ENCODE data around the gene CDH4.

Gene CDH4

DNA sequence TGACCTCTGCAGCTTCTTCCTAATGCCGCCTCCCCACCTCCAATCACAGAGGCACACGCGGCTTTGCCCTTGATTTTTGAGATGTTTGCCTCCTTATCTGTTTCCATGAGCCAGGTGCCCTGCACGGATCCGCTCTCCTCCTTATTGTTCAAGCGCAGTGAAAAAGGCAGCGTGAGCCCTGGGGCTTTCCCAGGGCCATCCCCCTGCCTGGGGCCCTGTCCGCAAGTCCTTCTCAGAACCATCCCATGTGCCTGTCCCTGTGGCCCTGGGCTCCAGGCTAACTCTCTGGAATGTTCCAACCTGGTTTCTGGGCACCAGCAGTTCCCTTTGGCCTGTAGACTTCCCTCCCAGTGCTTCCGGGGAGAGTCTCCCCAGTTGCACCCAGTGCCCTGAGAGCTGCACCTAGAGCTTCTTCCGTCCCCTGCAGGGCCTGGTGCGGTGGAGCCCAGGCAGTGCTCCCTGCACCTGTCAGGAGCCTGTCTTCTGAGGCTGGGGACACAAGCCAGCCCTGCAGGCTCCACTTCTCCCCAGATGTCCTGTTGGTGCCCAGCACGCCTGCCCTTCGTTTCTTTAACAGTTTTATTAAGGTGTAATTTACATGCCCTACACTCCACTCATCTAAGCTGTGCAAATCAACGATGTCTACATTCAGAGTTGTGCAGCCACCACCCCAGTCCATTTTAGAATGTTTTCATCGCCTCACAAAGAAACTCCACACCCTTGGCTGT lies 330.3 kb downstream of the CDH4 start:
- no peak for DNase-seq (ENCODE audit: low read depth, low spot score)

DNA sequence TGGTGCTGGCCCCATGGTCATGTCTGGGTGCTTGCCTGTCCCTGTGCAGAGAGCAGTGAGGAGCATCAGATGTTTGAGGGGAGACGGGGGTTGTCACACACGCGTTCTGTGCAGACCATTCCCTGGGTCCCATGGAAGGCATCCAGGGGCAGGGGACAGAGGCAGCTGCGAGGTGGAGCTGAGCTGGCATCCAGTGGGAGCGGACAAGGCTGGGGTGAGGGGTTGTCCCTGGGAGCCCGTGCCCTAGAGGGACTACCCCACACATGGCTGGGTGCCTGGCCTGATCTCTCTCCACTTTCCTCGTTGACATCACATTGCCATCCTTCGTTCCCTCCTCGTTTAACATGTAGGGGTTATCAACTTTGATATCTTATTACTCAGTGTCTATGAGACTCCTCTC lies 331.3 kb downstream of the CDH4 start:
- no peak for DNase-seq (ENCODE audit: low read depth, low spot score)
- H3K27ac ChIP-seq: no peak overlapping the region

More for the DNA sequence above, 330.3 kb downstream of the CDH4 start:
- no peak overlapping the region for H3K27ac ChIP-seq

- H3K27ac ChIP-seq: no peak overlapping the region
- no peak for DNase-seq (ENCODE audit: low read depth, low spot score)
These were observed 332.8 kb downstream of the CDH4 start for GRCh38 chr20:61584851-61585250.

DNA sequence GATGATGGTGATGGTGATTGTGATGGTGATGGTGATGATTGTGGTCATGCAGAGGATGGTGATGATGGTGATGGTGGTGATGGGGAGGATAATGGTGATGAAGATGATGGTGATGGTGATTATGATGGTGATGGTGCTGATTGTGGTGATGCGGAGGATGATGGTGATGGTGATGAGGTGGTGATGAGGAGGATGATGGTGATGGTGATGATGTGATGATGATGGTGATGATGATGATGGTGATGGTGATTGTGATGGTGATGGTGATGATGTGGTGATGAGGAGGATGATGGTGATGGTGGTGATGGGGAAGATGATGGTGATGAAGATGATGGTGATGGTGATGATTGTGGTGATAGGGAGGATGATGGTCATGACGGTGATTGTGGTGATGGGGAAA lies 333.7 kb downstream of the CDH4 start:
- no peak for DNase-seq (ENCODE audit: low read depth, low spot score)
- no peak overlapping the region for H3K27ac ChIP-seq

DNA sequence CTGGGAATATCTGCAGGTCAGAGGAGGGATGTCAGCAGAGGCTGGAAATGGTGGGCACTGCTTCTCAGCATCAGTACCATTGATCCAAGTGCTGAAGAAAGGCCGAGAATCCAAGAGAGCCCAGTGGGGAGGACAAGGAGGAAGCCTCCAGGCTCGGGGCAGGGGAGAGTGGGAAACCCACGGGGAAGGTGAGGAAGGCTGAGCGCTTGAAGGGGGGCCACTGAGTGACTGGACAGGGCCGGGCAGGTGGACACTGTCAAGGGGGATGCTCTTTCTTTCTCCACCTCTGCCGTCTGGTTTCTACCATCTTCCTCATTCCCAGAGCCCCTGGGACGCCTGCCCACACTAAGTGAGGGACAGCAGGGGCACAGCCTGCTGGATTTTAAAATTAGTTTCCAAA lies 335.0 kb downstream of the CDH4 start:
- DNase-seq (ENCODE audit: low read depth, low spot score): no peak

GRCh38 chr20:61587681-61588289 lies 335.7 kb downstream of the CDH4 start:
- H3K27ac ChIP-seq: no peak overlapping the region
- DNase-seq (ENCODE audit: low read depth, low spot score): no peak

More for the DNA sequence above, 335.0 kb downstream of the CDH4 start:
- no peak overlapping the region for H3K27ac ChIP-seq

DNA sequence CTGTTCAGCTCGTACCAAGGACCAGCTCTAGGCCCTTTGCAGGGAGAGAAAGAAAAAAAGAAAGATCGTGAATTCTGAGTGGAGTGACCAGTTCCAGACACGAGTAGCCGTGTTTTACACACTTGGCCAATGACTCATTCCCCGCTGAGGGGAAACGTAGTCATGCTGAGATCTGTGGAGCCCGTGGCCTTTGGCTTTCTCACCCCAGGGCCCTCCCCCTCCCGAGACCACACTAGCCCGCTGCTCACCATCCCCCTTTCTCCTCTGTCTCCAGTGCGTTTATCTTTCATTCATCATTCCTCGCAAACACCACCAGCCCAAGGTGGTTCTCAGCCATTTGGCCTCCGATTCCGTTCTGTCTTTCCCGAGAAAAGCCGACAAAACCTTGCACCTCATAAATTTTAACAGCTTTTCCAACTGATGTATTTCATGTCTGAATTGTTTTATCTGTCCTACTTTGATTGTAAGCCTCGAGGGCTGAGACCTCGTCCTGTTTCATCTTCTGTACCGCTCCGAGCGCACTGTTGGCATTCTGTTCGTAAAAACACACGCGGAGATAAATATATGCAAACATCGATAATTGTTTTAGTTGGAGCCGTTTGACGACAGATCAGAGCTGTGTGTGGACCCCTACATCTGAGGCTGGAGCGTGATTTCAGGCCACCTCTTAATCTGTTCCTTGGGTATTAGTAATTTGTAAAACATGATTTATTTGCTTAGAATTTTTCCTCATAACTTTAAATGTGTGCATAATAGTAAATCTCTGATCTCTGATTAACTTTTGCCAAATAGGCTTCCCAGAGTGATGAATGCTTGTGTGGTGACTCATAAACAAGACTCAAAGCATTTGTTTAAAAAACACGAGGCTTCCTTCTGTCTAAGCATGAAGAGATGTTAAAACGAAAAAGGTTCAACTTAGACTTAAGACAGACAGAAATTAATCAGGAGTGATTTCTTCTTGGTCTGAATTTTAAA lies 336.6 kb downstream of the CDH4 start:
- H3K27ac ChIP-seq: no peak overlapping the region
- no peak for DNase-seq (ENCODE audit: low read depth, low spot score)

DNA sequence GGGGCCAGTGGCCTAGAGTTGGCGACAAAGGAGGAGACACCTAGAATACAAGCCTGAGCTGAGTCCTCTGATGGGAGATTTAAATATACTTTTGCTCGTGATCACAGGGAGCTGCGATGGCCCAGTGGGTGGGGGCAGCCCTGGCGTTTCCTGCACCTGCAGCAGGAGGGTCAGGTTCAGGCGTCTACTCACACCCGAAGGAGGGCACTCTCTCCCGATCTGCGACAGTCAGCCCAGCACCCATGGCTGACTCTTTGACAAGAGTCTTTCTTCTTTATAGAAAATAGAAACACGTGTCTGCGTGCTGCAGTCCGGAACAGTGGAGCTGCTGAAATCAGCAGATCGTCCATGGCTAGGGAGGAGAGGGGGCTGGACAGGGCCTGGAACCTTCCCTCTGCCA lies 338.2 kb downstream of the CDH4 start:
- DNase-seq (ENCODE audit: low read depth, low spot score): no peak
- no peak overlapping the region for H3K27ac ChIP-seq

DNA sequence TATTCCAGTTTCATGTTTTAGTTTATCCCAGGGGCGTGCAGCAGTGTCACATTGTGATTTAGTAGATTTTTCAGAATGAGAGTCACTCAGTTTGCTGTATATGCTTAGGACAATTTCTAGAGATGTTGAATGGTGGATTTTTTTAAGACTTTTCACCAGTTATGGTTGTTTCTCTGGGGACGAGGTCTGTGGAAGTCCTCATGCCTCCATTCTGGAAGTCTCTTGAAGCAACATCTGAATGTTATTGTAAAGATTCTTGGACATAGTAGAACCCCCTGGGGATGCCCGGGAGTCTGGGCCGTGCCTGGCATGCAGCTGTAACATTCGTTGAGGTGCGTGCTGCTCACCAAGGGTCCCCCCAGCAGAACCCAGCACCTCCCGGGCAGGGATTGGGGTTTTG lies 341.5 kb downstream of the CDH4 start:
- DNase-seq (ENCODE audit: low read depth, low spot score): no peak
- H3K27ac ChIP-seq: no peak overlapping the region

DNA sequence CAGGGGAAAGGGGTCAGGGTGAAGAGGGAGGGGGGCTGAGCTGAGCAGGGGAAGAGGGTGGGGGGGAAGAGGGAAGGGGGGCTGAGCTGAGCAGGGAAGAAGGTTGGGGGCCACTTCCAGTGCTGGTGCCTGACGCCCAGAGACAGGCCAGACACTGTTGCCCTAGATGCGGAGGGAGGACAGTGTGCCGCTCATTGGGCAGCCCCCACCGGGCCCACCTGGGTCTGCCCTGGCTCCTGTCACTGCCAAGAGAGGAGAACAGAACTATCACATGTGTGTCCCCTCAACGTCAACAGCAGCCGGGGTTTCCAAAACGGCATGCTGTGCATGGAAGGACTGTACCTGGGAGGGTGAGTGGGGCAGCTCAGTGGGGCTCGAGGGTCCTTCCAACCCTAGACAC lies 342.1 kb downstream of the CDH4 start:
- no peak overlapping the region for H3K27ac ChIP-seq
- no peak for DNase-seq (ENCODE audit: low read depth, low spot score)

- DNase-seq (ENCODE audit: low read depth, low spot score): no peak
- no peak overlapping the region for H3K27ac ChIP-seq
These were observed 343.2 kb downstream of the CDH4 start for GRCh38 chr20:61595216-61595615.

DNA sequence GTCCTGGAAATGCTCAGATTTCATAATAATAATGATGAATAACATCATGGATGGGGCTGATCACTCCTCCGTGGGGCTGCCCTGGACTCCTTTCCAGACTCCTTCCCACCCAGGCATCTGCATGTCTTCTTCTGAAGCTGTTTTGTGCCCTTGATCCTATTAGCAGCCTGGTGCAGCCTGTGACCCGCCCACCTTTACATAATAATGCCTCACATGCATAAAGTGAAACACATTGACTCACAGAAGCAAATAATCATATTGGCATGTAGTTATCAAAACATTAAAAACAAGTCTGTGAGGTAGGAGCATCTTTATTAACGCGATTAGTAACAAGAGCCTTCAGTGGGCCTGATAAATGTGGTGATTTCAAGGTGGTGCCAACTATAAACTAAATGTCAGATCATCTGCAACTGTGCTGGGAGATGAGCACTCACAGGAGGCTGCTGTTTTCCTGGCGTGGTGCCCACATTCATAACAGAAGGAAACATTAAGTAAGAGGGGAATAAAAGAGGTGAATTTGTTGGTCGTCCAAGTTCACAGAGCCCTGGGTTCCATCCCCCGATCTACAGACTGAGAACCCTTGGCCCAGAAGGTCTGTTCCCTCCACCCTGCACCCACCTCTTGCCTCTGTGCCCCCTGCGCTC lies 344.7 kb downstream of the CDH4 start:
- H3K27ac ChIP-seq: no peak overlapping the region
- no peak for DNase-seq (ENCODE audit: low read depth, low spot score)

- no peak for DNase-seq (ENCODE audit: low read depth, low spot score)
- no peak overlapping the region for H3K27ac ChIP-seq
These were observed 345.9 kb downstream of the CDH4 start for GRCh38 chr20:61597996-61598395.

- DNase-seq (ENCODE audit: low read depth, low spot score): no peak
- no peak overlapping the region for H3K27ac ChIP-seq
These were observed 346.5 kb downstream of the CDH4 start for GRCh38 chr20:61598586-61598985.

- DNase-seq (ENCODE audit: low read depth, low spot score): no peak
- no peak overlapping the region for H3K27ac ChIP-seq
These were observed 347.0 kb downstream of the CDH4 start for GRCh38 chr20:61599061-61599531.

- H3K27ac ChIP-seq: no peak overlapping the region
- DNase-seq (ENCODE audit: low read depth, low spot score): no peak
These were observed 347.5 kb downstream of the CDH4 start for GRCh38 chr20:61599541-61599992.

DNA sequence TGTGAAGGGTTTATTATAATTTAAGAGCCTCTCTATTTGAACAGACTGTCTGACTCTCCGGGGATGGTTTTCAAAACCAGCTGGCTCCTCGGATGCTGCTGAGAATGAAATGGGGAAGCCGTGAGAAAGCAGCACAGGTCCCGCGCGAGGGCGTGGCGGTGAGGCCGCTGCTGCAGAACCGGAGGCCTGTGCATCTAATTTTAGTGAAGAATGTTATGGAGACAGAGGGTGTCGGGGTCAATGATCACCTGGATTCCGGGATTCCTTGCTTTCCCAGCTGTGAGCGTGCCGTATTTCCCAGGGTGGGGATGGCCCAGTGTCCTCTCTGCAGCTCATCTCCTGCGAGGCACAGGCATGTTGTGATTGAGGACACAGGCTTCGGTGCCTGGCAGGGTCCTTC lies 348.0 kb downstream of the CDH4 start:
- no peak for DNase-seq (ENCODE audit: low read depth, low spot score)
- H3K27ac ChIP-seq: no peak overlapping the region

DNA sequence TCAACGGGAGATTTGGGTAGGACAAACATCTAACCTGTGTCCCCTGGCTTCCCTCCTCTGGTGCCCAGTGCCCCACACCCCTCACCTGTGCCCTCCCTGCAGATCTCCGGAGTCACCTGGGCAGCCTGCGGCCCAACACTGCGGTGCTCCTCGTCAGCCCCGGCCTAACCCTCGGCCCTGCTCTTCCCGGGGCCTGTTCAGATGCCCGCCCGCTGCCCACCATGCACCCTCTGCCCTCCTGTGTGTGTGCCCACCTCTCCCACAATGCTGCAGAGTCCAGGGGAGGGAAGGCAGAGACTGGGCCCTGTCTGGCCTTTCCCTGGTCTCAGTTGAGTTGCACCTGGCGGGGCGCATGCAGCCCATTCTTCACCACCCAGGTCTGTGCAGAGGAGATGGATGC lies 349.3 kb downstream of the CDH4 start:
- no peak for DNase-seq (ENCODE audit: low read depth, low spot score)
- H3K27ac ChIP-seq: no peak overlapping the region

GRCh38 chr20:61601853-61602252 lies 349.8 kb downstream of the CDH4 start:
- no peak overlapping the region for H3K27ac ChIP-seq
- DNase-seq (ENCODE audit: low read depth, low spot score): no peak

GRCh38 chr20:61603715-61604114 lies 351.7 kb downstream of the CDH4 start:
- no peak for DNase-seq (ENCODE audit: low read depth, low spot score)
- no peak overlapping the region for H3K27ac ChIP-seq
